DOHH2 (cell line): Measurements from ENCODE around the gene CPSF7.
"Not testable (repeated sequence)": the region's sequence is repeated elsewhere in the genome, so short reads cannot be mapped to it uniquely, and the experiment has no call there.

Experiments
- H3F3A ChIP-seq: fragments of 200-600 bp; sonication (generic), shearing (Covaris generic); 2 replicates; pipeline ENCODE4 v1.6.0; 2016; ENCODE audit warnings: antibody characterized with exemption, mild to moderate bottlenecking; ENCODE audit not compliant: control insufficient read depth, insufficient read depth
- H3K27ac ChIP-seq: fragments of 200-600 bp; sonication (generic); 2 replicates; pipeline ENCODE4 v1.5.1; 2014; ENCODE audit warnings: low read depth, mild to moderate bottlenecking, low read length, moderate library complexity
- H3K27me3 ChIP-seq: fragments of 200-600 bp; sonication (generic); 2 replicates; pipeline ENCODE4 v1.6.1; 2014; ENCODE audit warnings: mild to moderate bottlenecking, low read length, mixed read lengths; ENCODE audit not compliant: control insufficient read depth
- H3K36me3 ChIP-seq: fragments of 200-600 bp; sonication (generic); 2 replicates; pipeline ENCODE4 v1.6.1; 2014; ENCODE audit warnings: mild to moderate bottlenecking, low read length, moderate library complexity, mixed read lengths; ENCODE audit not compliant: control insufficient read depth
- H3K4me1 ChIP-seq: fragments of 200-600 bp; sonication (generic); 2 replicates; pipeline ENCODE4 v1.6.1; 2014; ENCODE audit warnings: mild to moderate bottlenecking, low read length, mixed read lengths; ENCODE audit not compliant: control insufficient read depth
- H3K4me2 ChIP-seq: fragments of 200-600 bp; sonication (generic); 2 replicates; pipeline ENCODE4 v1.6.0; 2014; ENCODE audit warnings: mild to moderate bottlenecking, low read length, moderate library complexity
- H3K4me3 ChIP-seq: fragments of 200-600 bp; sonication (generic); 2 replicates; pipeline ENCODE4 v1.5.1; 2014; ENCODE audit warnings: mild to moderate bottlenecking, low read length, mixed read lengths
- H3K79me2 ChIP-seq: fragments of 200-600 bp; sonication (generic); 2 replicates; pipeline ENCODE4 v1.6.1; 2014; ENCODE audit warnings: mild to moderate bottlenecking, low read length, mixed read lengths; ENCODE audit not compliant: control insufficient read depth
- H3K9me2 ChIP-seq: fragments of 200-600 bp; sonication (generic); replicated peaks from 2 replicates; pipeline ENCODE4 v1.6.1; 2014; ENCODE audit warnings: mild to moderate bottlenecking, low read length, mixed read lengths; ENCODE audit not compliant: control insufficient read depth
- H3K9me3 ChIP-seq: fragments of 200-600 bp; sonication (generic); 2 replicates; pipeline ENCODE4 v1.6.1; 2014; ENCODE audit warnings: antibody characterized with exemption, low read length, mixed read lengths; ENCODE audit not compliant: control insufficient read depth, insufficient read depth
- H4K20me1 ChIP-seq: fragments of 200-600 bp; sonication (generic); 2 replicates; pipeline ENCODE4 v1.6.0; 2014; ENCODE audit warnings: low read depth, mild to moderate bottlenecking, antibody characterized with exemption, low read length, moderate library complexity; ENCODE audit not compliant: control insufficient read depth, insufficient read depth
- EZH2phosphoT487 ChIP-seq: fragments of 200-600 bp; sonication (generic); IDR thresholded peaks from 2 replicates; pipeline ENCODE4 v1.6.1; 2017; ENCODE audit warnings: borderline replicate concordance, mild to moderate bottlenecking, antibody characterized with exemption, low read length, moderate library complexity, mixed read lengths
- TF ChIP-seq, protein P1 (sequence below): fragments of 200-600 bp; sonication (generic); IDR thresholded peaks from one replicate; pipeline ENCODE4 v1.5.1; 2014; ENCODE audit warnings: antibody characterized with exemption, mild to moderate bottlenecking, low read depth, low read length; ENCODE audit not compliant: poor library complexity, severe bottlenecking

CPSF7 gene

DNA sequence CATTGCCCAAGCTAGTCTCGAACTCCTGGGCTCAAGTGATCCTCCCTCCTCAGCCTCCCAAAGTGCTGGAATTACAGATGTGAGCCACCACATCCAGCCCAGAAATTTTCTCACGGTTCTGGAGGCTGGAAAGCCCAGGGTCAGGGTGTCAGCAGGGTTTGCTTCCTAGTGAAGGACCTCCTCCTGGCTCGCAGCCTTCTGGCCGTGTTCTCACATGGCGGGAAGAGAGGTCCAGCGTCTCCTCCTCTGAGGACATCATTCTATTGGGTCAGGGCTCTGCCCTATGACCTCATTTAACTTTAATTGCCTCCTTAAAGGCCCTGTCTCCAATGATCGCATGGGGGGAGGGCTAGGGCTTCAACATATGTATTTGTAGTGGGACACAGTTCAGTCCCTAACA is 38.2 kb upstream of the CPSF7 start:
- TF ChIP-seq, protein P1, sequence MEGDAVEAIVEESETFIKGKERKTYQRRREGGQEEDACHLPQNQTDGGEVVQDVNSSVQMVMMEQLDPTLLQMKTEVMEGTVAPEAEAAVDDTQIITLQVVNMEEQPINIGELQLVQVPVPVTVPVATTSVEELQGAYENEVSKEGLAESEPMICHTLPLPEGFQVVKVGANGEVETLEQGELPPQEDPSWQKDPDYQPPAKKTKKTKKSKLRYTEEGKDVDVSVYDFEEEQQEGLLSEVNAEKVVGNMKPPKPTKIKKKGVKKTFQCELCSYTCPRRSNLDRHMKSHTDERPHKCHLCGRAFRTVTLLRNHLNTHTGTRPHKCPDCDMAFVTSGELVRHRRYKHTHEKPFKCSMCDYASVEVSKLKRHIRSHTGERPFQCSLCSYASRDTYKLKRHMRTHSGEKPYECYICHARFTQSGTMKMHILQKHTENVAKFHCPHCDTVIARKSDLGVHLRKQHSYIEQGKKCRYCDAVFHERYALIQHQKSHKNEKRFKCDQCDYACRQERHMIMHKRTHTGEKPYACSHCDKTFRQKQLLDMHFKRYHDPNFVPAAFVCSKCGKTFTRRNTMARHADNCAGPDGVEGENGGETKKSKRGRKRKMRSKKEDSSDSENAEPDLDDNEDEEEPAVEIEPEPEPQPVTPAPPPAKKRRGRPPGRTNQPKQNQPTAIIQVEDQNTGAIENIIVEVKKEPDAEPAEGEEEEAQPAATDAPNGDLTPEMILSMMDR: no peak
- TF ChIP-seq EZH2phosphoT487: no peak
- Histone ChIP-seq H3K4me2 (no peak overlapping the region), H3K4me3 (no peak overlapping the region), H3K4me1 (no peaks in the 10 kb centered on the region), H3K9me3 (no peaks in the 10 kb centered on the region), H3K79me2 (no peaks in the 10 kb centered on the region), H3K27me3 (no peaks in the 10 kb centered on the region), H3K36me3 (peaks cover 3% of the 10 kb centered on the region; the same call in 1 of the 2 replicates), H3K9me2 (no peaks in the 10 kb centered on the region), H3F3A (no peaks in the 10 kb centered on the region), H3K27ac (no peak overlapping the region), H4K20me1 (no peaks in the 10 kb centered on the region)

DNA sequence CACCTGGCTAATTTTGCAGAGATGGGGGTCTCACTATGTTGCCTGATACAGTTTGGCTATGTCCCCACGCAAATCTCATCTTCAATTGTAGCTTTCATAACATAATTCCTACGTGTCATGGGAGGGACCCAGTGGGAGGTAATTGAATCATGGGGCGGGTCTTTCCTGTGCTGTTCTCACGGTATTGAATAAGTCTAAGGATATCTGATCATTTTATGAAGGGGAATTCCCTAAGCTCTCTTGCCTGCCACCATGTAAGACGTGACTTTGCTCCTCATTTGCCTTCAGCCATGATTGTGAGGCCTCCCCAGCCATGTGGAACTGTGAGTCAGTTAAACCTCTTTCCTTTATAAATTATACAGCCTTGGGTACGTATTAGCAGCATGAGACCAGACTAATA is 37.8 kb upstream of the CPSF7 start:
- not testable (repeated sequence) for H3K79me2 ChIP-seq, H3K4me1 ChIP-seq, H3K4me2 ChIP-seq, H4K20me1 ChIP-seq, H3K27ac ChIP-seq, H3K9me2 ChIP-seq, H3K4me3 ChIP-seq, H3K9me3 ChIP-seq, H3K27me3 ChIP-seq, H3F3A ChIP-seq, H3K36me3 ChIP-seq

DNA sequence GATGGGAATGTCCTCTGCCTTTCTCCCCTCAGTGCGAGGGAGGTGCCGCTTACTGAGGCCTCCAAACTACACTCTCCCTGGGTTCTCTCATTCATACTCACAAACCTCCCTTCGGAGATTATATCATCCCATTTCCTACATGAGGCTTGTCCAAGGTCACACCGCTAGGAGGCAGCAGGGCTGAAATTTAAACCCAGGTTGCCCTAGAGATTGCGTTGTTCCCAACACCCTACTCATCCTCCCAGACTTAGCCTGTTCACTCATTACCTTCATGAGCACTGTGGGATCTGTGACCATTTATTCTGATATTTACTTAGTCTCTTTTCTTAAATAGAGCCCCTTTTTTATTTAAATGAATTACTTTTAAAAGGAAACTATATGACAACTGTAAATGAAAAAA is 31.2 kb upstream of the CPSF7 start:
- Histone ChIP-seq H3K79me2 (no peaks in the 10 kb centered on the region), H3K9me2 (no peaks in the 10 kb centered on the region), H3K9me3 (no peaks in the 10 kb centered on the region), H3F3A (no peaks in the 10 kb centered on the region), H3K27me3 (no peaks in the 10 kb centered on the region), H3K4me2 (no peak overlapping the region), H3K4me1 (no peaks in the 10 kb centered on the region), H3K36me3 (no peaks in the 10 kb centered on the region), H4K20me1 (no peaks in the 10 kb centered on the region), H3K4me3 (no peak overlapping the region), H3K27ac (no peak overlapping the region)
- TF ChIP-seq, protein P1: no peak
- TF ChIP-seq EZH2phosphoT487: no peak

DNA sequence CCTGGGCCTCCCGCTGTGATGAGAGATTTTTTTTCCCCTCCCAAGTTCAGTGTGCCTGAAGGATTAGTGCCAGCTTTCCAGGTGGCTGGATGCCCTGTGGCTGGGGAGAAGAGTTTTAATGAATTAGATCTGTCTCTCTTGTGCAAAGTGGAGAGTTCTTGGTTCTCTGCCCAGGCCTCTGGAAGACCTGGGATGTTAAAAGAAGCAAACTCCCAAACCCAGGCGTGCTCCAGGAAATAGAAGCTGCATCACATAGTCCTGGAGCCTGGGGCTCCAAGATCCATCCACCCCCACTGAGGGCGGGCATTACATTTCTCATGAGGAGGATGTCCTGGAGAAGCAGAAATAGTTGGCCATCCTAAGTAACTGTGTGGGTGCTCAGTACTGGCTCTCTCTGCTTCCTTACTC is 30.7 kb upstream of the CPSF7 start:
- Histone ChIP-seq H3K27me3 (no peaks in the 10 kb centered on the region), H3K36me3 (no peaks in the 10 kb centered on the region), H4K20me1 (no peaks in the 10 kb centered on the region), H3K27ac (no peak overlapping the region), H3F3A (no peaks in the 10 kb centered on the region), H3K4me1 (no peaks in the 10 kb centered on the region), H3K9me3 (no peaks in the 10 kb centered on the region), H3K79me2 (no peaks in the 10 kb centered on the region), H3K4me2 (no peak overlapping the region), H3K4me3 (no peak overlapping the region), H3K9me2 (no peaks in the 10 kb centered on the region)
- TF ChIP-seq, protein P1: no peak
- TF ChIP-seq EZH2phosphoT487: no peak
